Spleen (tissue), 7 donors: Measurements from ENCODE around the gene A3GALT2.

Experiments used
- POLR2A ChIP-seq, 3 donors: fragments of 450-650 bp; IDR thresholded peaks; one replicate each; pipeline ENCODE4 v1.5.1; 2017; ENCODE audit warnings: antibody characterized with exemption in 3 of 3, mild to moderate bottlenecking in 1 of 3
- POLR2AphosphoS5 ChIP-seq, 3 donors: sonication (generic); formaldehyde crosslinking; IDR thresholded peaks; one replicate each; pipeline ENCODE4 v1.5.1; 2017; ENCODE audit warnings: antibody characterized with exemption in 3 of 3
- TF ChIP-seq, protein P1 (sequence below), 11 experiments: fragments of 200-600 bp in 7 of 11; fragments of 450-650 bp in 4 of 11; sonication (generic) in 4 of 11; IDR thresholded peaks in 8 of 11; conservative IDR thresholded peaks in 3 of 11; 1 replicate in 7 of 11; 2 replicates in 4 of 11; pipeline versions ENCODE4 v1.4.0 to v1.8.0; 2016 to 2021; ENCODE audit warnings: antibody characterized with exemption in 11 of 11, inconsistent platforms in 4 of 11, mild to moderate bottlenecking in 1 of 11
- donor health status: DM: no; HTN: no; CAD: no; lungs with moderate emphysema.
- donor health status: DM: no; HTN: no; CAD: no.
- donor health status: DM: no; HTN: no; CAD: no.

DNA sequence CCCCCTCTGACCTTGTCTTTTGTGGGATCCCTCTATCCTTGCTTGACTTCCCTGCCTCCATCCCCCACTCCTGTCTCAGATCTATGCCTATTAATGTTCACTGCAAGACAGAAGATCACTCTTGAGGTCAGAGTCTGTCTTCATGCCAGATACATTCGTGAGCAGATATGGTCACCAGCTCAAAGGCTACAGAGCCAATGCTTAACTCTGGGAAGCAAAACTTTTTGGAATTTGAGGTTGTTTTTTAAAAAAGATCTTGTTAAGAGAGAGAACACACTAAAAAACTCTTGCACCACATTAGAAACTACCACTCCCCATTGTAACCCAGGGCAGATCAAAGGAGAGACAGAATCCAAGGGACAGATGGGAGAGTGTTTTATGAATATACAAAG, 17.1 kb upstream of the A3GALT2 start:
- TF ChIP-seq POLR2A (IDR thresholded peaks at IDR 0.05): no peak
- TF ChIP-seq, protein P1, sequence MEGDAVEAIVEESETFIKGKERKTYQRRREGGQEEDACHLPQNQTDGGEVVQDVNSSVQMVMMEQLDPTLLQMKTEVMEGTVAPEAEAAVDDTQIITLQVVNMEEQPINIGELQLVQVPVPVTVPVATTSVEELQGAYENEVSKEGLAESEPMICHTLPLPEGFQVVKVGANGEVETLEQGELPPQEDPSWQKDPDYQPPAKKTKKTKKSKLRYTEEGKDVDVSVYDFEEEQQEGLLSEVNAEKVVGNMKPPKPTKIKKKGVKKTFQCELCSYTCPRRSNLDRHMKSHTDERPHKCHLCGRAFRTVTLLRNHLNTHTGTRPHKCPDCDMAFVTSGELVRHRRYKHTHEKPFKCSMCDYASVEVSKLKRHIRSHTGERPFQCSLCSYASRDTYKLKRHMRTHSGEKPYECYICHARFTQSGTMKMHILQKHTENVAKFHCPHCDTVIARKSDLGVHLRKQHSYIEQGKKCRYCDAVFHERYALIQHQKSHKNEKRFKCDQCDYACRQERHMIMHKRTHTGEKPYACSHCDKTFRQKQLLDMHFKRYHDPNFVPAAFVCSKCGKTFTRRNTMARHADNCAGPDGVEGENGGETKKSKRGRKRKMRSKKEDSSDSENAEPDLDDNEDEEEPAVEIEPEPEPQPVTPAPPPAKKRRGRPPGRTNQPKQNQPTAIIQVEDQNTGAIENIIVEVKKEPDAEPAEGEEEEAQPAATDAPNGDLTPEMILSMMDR (IDR thresholded peaks at IDR 0.05 in 8 of 11, conservative IDR thresholded peaks at IDR 0.05 in 3 of 11): no peak
- TF ChIP-seq POLR2AphosphoS5 (IDR thresholded peaks at IDR 0.05): no peak
